H1 (cell line): ENCODE measurements around the gene ITSN1.

ENCODE experiments used
- ATF2 ChIP-seq: IDR thresholded peaks from 2 replicates; pipeline ENCODE4 v1.6.1; 2012; ENCODE audit warnings: low read length, inconsistent platforms
- POLR2AphosphoS5 ChIP-seq: IDR thresholded peaks from 2 replicates; pipeline ENCODE4 v1.6.1; 2011; ENCODE audit warnings: low read depth, low read length

GRCh38 chr21:33869873-33870272 is 227.6 kb downstream of the ITSN1 start:
- TF ChIP-seq ATF2 (no peak), POLR2AphosphoS5 (no peak)
